ENCODE measurements around the gene PAN2.
A peak's percentile ranks its signal among the peaks of the same experiment; 100 is the strongest.
"Not testable (repeated sequence)": the region's sequence is repeated elsewhere in the genome, so short reads cannot be mapped to it uniquely, and the experiment has no call there.

Gene PAN2

GRCh38 chr12:56304872-56305590 is 28.8 kb downstream of the PAN2 start:
- Mint-ChIP-seq H3K4me1 (ENCODE audit: low read depth) (peaks cover 18% of the 10 kb centered on the region), H3K9me3 (no peaks in the 10 kb centered on the region), H3K4me3 (no peak overlapping the region), H3K27me3 (no peaks in the 10 kb centered on the region), H3K36me3 (ENCODE audit: low read depth) (peaks cover 71% of the 10 kb centered on the region), H3K27ac (peak overlapping the region; percentile 9)
- no peak for DNase-seq

GRCh38 chr12:56304276-56304675 is 29.5 kb downstream of the PAN2 start:
- DNase-seq: no peak
- no peaks in the 10 kb centered on the region for H3K27me3 Mint-ChIP-seq
- H3K27ac Mint-ChIP-seq: no peak overlapping the region
- no peak overlapping the region for H3K4me3 Mint-ChIP-seq
- peaks cover 70% of the 10 kb centered on the region for H3K36me3 Mint-ChIP-seq (ENCODE audit: low read depth)
- peaks cover 18% of the 10 kb centered on the region for H3K4me1 Mint-ChIP-seq (ENCODE audit: low read depth)
- no peaks in the 10 kb centered on the region for H3K9me3 Mint-ChIP-seq

GRCh38 chr12:56300644-56301464 is 32.9 kb downstream of the PAN2 start:
- Mint-ChIP-seq H3K27ac (peak overlapping the region; percentile 97), H3K27me3 (no peaks in the 10 kb centered on the region), H3K36me3 (ENCODE audit: low read depth) (peaks cover 78% of the 10 kb centered on the region), H3K9me3 (no peaks in the 10 kb centered on the region), H3K4me3 (peak overlapping the region; percentile 98), H3K4me1 (ENCODE audit: low read depth) (peaks cover 49% of the 10 kb centered on the region)
- peak; percentile 42 for DNase-seq

- DNase-seq: peak; percentile 98
- peaks cover 51% of the 10 kb centered on the region for H3K4me1 Mint-ChIP-seq (ENCODE audit: low read depth)
- no peaks in the 10 kb centered on the region for H3K9me3 Mint-ChIP-seq
- H3K36me3 Mint-ChIP-seq (ENCODE audit: low read depth): peaks cover 77% of the 10 kb centered on the region
- peak within 1 kb of the TSS; percentile 97 for H3K27ac Mint-ChIP-seq
- peak within 1 kb of the TSS; percentile 98 for H3K4me3 Mint-ChIP-seq
- H3K27me3 Mint-ChIP-seq: no peaks in the 10 kb centered on the region
These were observed 33.8 kb downstream of the PAN2 start, which contains the start of gene CS for GRCh38 chr12:56299853-56300643. Gene CS, minus strand, starts transcription at chr12:56300330. Its CDS starts 129 bp downstream, at chr12:56300201.

GRCh38 chr12:56299308-56299852 is 34.4 kb downstream of the PAN2 start:
- Mint-ChIP-seq H3K27me3 (no peaks in the 10 kb centered on the region), H3K4me3 (peak overlapping the region; percentile 98), H3K9me3 (no peaks in the 10 kb centered on the region), H3K4me1 (ENCODE audit: low read depth) (peaks cover 53% of the 10 kb centered on the region), H3K27ac (peak overlapping the region; percentile 97), H3K36me3 (ENCODE audit: low read depth) (peaks cover 77% of the 10 kb centered on the region)
- DNase-seq: no peak

- Mint-ChIP-seq H3K4me3 (peak overlapping the region; percentile 98), H3K4me1 (ENCODE audit: low read depth) (peaks cover 56% of the 10 kb centered on the region), H3K27me3 (no peaks in the 10 kb centered on the region), H3K36me3 (ENCODE audit: low read depth) (peaks cover 77% of the 10 kb centered on the region), H3K9me3 (no peaks in the 10 kb centered on the region), H3K27ac (peak overlapping the region; percentile 97)
- DNase-seq: no peak
These were observed 35.0 kb downstream of the PAN2 start for GRCh38 chr12:56298828-56299227.

GRCh38 chr12:56297400-56297799 is 36.4 kb downstream of the PAN2 start:
- H3K27ac Mint-ChIP-seq: peak overlapping the region; percentile 97

GRCh38 chr12:56296295-56296694 is 37.5 kb downstream of the PAN2 start:
- no peak for DNase-seq
- Mint-ChIP-seq H3K27ac (peak overlapping the region; percentile 97), H3K27me3 (no peaks in the 10 kb centered on the region), H3K9me3 (no peaks in the 10 kb centered on the region), H3K36me3 (ENCODE audit: low read depth) (peaks cover 85% of the 10 kb centered on the region), H3K4me1 (ENCODE audit: low read depth) (peaks cover 64% of the 10 kb centered on the region), H3K4me3 (no peak overlapping the region)

More at GRCh38 chr12:56297400-56297799, 36.4 kb downstream of the PAN2 start:
- Mint-ChIP-seq H3K4me1 (ENCODE audit: low read depth) (peaks cover 63% of the 10 kb centered on the region), H3K4me3 (peak overlapping the region; percentile 98), H3K9me3 (no peaks in the 10 kb centered on the region), H3K36me3 (ENCODE audit: low read depth) (peaks cover 82% of the 10 kb centered on the region), H3K27me3 (no peaks in the 10 kb centered on the region)
- DNase-seq: no peak

- Mint-ChIP-seq H3K36me3 (ENCODE audit: low read depth) (peaks cover 87% of the 10 kb centered on the region), H3K27me3 (no peaks in the 10 kb centered on the region), H3K27ac (peak overlapping the region; percentile 22), H3K9me3 (no peaks in the 10 kb centered on the region), H3K4me3 (no peak overlapping the region), H3K4me1 (ENCODE audit: low read depth) (peaks cover 68% of the 10 kb centered on the region)
- no peak for DNase-seq
These were observed 40.0 kb downstream of the PAN2 start for GRCh38 chr12:56293795-56294194.

- no peak overlapping the region for H3K4me3 Mint-ChIP-seq
- peaks cover 41% of the 10 kb centered on the region for H3K4me1 Mint-ChIP-seq (ENCODE audit: low read depth)
- H3K9me3 Mint-ChIP-seq: no peaks in the 10 kb centered on the region
- no peaks in the 10 kb centered on the region for H3K27me3 Mint-ChIP-seq
- no peak for DNase-seq
- H3K27ac Mint-ChIP-seq: peak overlapping the region; percentile 33
- peaks cover 81% of the 10 kb centered on the region for H3K36me3 Mint-ChIP-seq (ENCODE audit: low read depth)
These were observed 45.0 kb downstream of the PAN2 start for GRCh38 chr12:56288705-56289387.

- peaks cover 26% of the 10 kb centered on the region for H3K4me1 Mint-ChIP-seq (ENCODE audit: low read depth)
- no peak overlapping the region for H3K4me3 Mint-ChIP-seq
- no peaks in the 10 kb centered on the region for H3K27me3 Mint-ChIP-seq
- DNase-seq: no peak
- H3K9me3 Mint-ChIP-seq: no peaks in the 10 kb centered on the region
- H3K36me3 Mint-ChIP-seq (ENCODE audit: low read depth): peaks cover 87% of the 10 kb centered on the region
- H3K27ac Mint-ChIP-seq: peak overlapping the region; percentile 81
These were observed 47.6 kb downstream of the PAN2 start for GRCh38 chr12:56286044-56286830.

GRCh38 chr12:56284263-56284662 is 49.5 kb downstream of the PAN2 start:
- not testable (repeated sequence) for H3K9me3 Mint-ChIP-seq, H3K27ac Mint-ChIP-seq, H3K27me3 Mint-ChIP-seq, H3K4me3 Mint-ChIP-seq, DNase-seq
- Mint-ChIP-seq H3K36me3 (ENCODE audit: low read depth) (peaks cover 86% of the 10 kb centered on the region), H3K4me1 (ENCODE audit: low read depth) (peaks cover 13% of the 10 kb centered on the region)

- H3K36me3 Mint-ChIP-seq (ENCODE audit: low read depth): peaks cover 86% of the 10 kb centered on the region
These were observed 51.2 kb downstream of the PAN2 start for GRCh38 chr12:56282579-56282978.

More at GRCh38 chr12:56282579-56282978, 51.2 kb downstream of the PAN2 start:
- H3K9me3 Mint-ChIP-seq: no peaks in the 10 kb centered on the region
- no peak for DNase-seq
- no peak overlapping the region for H3K4me3 Mint-ChIP-seq
- peaks cover 6% of the 10 kb centered on the region for H3K4me1 Mint-ChIP-seq (ENCODE audit: low read depth)
- H3K27me3 Mint-ChIP-seq: no peaks in the 10 kb centered on the region
- peak overlapping the region; percentile 82 for H3K27ac Mint-ChIP-seq
